Peyer's patch (tissue), 4 donors: ENCODE data around the gene SMG6. TPM values are rescaled to one million over a fixed set of nuclear protein-coding genes. Genes with fewer than 3 reads are reported as not detected.

Source experiments
- DNase-seq, 3 donors: peaks; one replicate each; pipeline ENCODE4 v3.0.0-alpha.2; 2017 to 2019
- H3K27ac ChIP-seq, 4 donors: fragments of 200-600 bp; sonication (generic); one replicate each; pipeline ENCODE4 v1.5.1; 2016 to 2019
- H3K27me3 ChIP-seq, 2 donors: fragments of 200-600 bp; sonication (generic); one replicate each; pipeline ENCODE4 v1.5.1; 2019
- H3K36me3 ChIP-seq, 3 donors: fragments of 200-600 bp; sonication (generic); one replicate each; pipeline ENCODE4 v1.5.1; 2016 to 2019
- H3K4me1 ChIP-seq, 4 donors: fragments of 200-600 bp; sonication (generic); one replicate each; pipeline ENCODE4 v1.5.1; 2016 to 2019
- H3K4me3 ChIP-seq, 4 donors: fragments of 200-600 bp; sonication (generic); 1 replicate in 3 of 4; 2 replicates in 1 of 4; pipeline ENCODE4 v1.5.1; 2016 to 2019; ENCODE audit warnings: mild to moderate bottlenecking in 1 of 4
- H3K9me3 ChIP-seq, 4 donors: fragments of 200-600 bp; sonication (generic); one replicate each; pipeline ENCODE4 v1.5.1; 2016 to 2019; ENCODE audit warnings: mild to moderate bottlenecking in 1 of 4
- CTCF ChIP-seq, 6 experiments: fragments of 450-650 bp in 4 of 6; fragments of 200-600 bp in 2 of 6; sonication (generic) in 1 of 6; IDR thresholded peaks; one replicate each; pipeline ENCODE4 v1.5.1; 2017 to 2019; ENCODE audit warnings: antibody characterized with exemption in 6 of 6, mild to moderate bottlenecking in 3 of 6, moderate library complexity in 1 of 6
- POLR2A ChIP-seq, 2 donors: fragments of 450-650 bp; IDR thresholded peaks; one replicate each; pipeline ENCODE4 v1.5.1; 2017; ENCODE audit warnings: antibody characterized with exemption in 2 of 2, mild to moderate bottlenecking in 2 of 2, moderate library complexity in 2 of 2
- total RNA-seq, 4 donors: library from RNA; depleted of rRNA; stranded (reverse); fragments of >200 nt; gene quantifications; one replicate each; pipeline ENCODE4 v1.1.0, GENCODE V29; 2016

The SMG6 gene
- total RNA-seq, 4 donors from 2014 or later = 33.3 to 139 (median 67.4) TPM

- H3K9me3 ChIP-seq = no peaks in the 10 kb centered on the region
- no peaks in the 10 kb centered on the region for H3K27me3 ChIP-seq
- TF ChIP-seq CTCF (IDR thresholded peaks at IDR 0.05) (no peak), POLR2A (IDR thresholded peaks at IDR 0.05) (no peak)
- H3K4me3 ChIP-seq = no peak overlapping the region
- DNase-seq = no peak
- H3K4me1 ChIP-seq = no peaks in the 10 kb centered on the region
- H3K36me3 ChIP-seq = peaks cover 0 to 78% (median 0%) of the 10 kb centered on the region in 3 donors
- H3K27ac ChIP-seq = no peak overlapping the region
Observed at GRCh38 chr17:2289878-2290478, 13.6 kb downstream of the SMG6 start.

- no peaks in the 10 kb centered on the region for H3K4me1 ChIP-seq
- no peak overlapping the region for H3K4me3 ChIP-seq
- TF ChIP-seq POLR2A (IDR thresholded peaks at IDR 0.05) (no peak), CTCF (IDR thresholded peaks at IDR 0.05) (no peak)
- no peak for DNase-seq
- H3K36me3 ChIP-seq = peaks cover 0 to 73% (median 0%) of the 10 kb centered on the region in 3 donors
- H3K9me3 ChIP-seq = no peaks in the 10 kb centered on the region
- no peak overlapping the region for H3K27ac ChIP-seq
- no peaks in the 10 kb centered on the region for H3K27me3 ChIP-seq
Observed at GRCh38 chr17:2283302-2283701, 20.3 kb downstream of the SMG6 start.

- Histone ChIP-seq H3K27me3 (no peaks in the 10 kb centered on the region), H3K4me1 (no peaks in the 10 kb centered on the region), H3K27ac (no peak overlapping the region), H3K9me3 (no peaks in the 10 kb centered on the region), H3K36me3 (peaks cover 0 to 68% (median 0%) of the 10 kb centered on the region in 3 donors), H3K4me3 (no peak overlapping the region)
- TF ChIP-seq CTCF (IDR thresholded peaks at IDR 0.05) (peak; percentile 57 to 78 (median 59)), POLR2A (IDR thresholded peaks at IDR 0.05) (no peak)
- DNase-seq = no peak
Observed at GRCh38 chr17:2282297-2282873, 21.2 kb downstream of the SMG6 start.

GRCh38 chr17:2279707-2280106 lies 23.9 kb downstream of the SMG6 start:
- H3K9me3 ChIP-seq = no peaks in the 10 kb centered on the region
- no peak for TF ChIP-seq POLR2A (IDR thresholded peaks at IDR 0.05)
- no peak for TF ChIP-seq CTCF (IDR thresholded peaks at IDR 0.05)

GRCh38 chr17:2277429-2278170 lies 26.0 kb downstream of the SMG6 start:
- Histone ChIP-seq H3K36me3 (peaks cover 0 to 61% (median 0%) of the 10 kb centered on the region in 3 donors), H3K27me3 (no peaks in the 10 kb centered on the region), H3K4me1 (no peaks in the 10 kb centered on the region), H3K4me3 (no peak overlapping the region), H3K27ac (no peak overlapping the region), H3K9me3 (no peaks in the 10 kb centered on the region)
- no peak for DNase-seq
- TF ChIP-seq CTCF (IDR thresholded peaks at IDR 0.05) (no peak), POLR2A (IDR thresholded peaks at IDR 0.05) (no peak)

More at GRCh38 chr17:2279707-2280106, 23.9 kb downstream of the SMG6 start:
- DNase-seq = no peak
- Histone ChIP-seq H3K4me1 (no peaks in the 10 kb centered on the region), H3K4me3 (no peak overlapping the region), H3K27ac (no peak overlapping the region), H3K27me3 (no peaks in the 10 kb centered on the region), H3K36me3 (peaks cover 0 to 63% (median 0%) of the 10 kb centered on the region in 3 donors)
